Measurements from ENCODE around the gene DMPK. TPM values are rescaled to one million over a fixed set of nuclear protein-coding genes. Genes with fewer than 3 reads are reported as not detected.

The DMPK gene
- polyA plus RNA-seq, 1 of the 3 experiments (the other 2 are of a cell fraction) = 92.2 TPM

DNA sequence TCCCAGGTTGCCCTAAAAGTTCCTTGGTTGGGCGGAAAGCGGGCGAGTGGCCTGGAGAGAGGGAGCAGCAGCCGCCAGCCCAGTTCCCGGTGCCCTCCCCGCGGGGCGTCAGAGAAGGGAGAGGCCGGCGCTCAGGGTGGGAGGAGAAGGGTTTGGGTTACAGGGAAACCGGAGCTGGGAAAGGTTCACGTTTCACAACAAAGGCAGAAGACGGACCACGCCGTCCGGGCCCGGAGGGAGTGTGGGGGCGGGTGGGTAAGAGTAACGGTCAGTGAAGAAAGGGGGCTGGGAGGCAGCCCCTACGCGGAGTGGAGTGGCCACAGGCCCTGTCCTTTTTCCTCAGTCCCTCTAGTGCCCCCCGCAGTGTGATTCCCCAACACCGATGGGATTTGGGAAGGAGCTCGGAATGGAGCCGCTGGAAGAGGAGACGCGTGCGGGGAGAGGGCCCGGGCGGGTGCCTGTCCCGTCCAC lies 14.8 kb downstream of the DMPK start:
- Histone ChIP-seq H3K4me3 (ENCODE audit: low read depth in 2 of 2, low read length in 1 of 2) (peak overlapping the region; percentile 64 to 70), H3K4me2 (peak overlapping the region; percentile 99), H3K4me1 (ENCODE audit: control insufficient read depth in 1 of 2, insufficient read depth in 2 of 2, low read depth in 1 of 2, low read length in 1 of 2) (peaks cover 8 to 28% of the 10 kb centered on the region in 2 experiments; a peak in 3 of 4 replicates), H3K9me3 (no peaks in the 10 kb centered on the region), H3K79me2 (ENCODE audit: insufficient read depth) (no peaks in the 10 kb centered on the region), H3K27me3 (ENCODE audit: insufficient read depth) (no peaks in the 10 kb centered on the region), H2AFZ (ENCODE audit: low read depth) (peak overlapping the region; percentile 60; the same call in 1 of the 2 replicates), H3F3A (replicated peaks; ENCODE audit: insufficient read depth) (peaks cover 30% of the 10 kb centered on the region), H3K9ac (peak overlapping the region; percentile 78), H3K36me3 (replicated peaks in 1 of 2; ENCODE audit: control insufficient read depth in 1 of 2, insufficient read depth in 2 of 2, low read length in 1 of 2) (peaks cover 0 to 13% of the 10 kb centered on the region in 2 experiments), H4K20me1 (ENCODE audit: insufficient read depth) (peaks cover 11% of the 10 kb centered on the region; the same call in 1 of the 2 replicates), H3K27ac (ENCODE audit: low read depth in 2 of 2, low read length in 1 of 2) (peak overlapping the region; percentile 1 to 84; a peak in 3 of 4 replicates), H3K9me2 (no peaks in the 10 kb centered on the region)
- TF ChIP-seq GABPA (IDR thresholded peaks at IDR 0.05; ENCODE audit: low read depth) (no peak), SIN3A (IDR thresholded peaks at IDR 0.05; ENCODE audit: borderline replicate concordance, low read depth, low read length) (peak; percentile 80; the same call in 1 of the 2 replicates), TAF1 (IDR thresholded peaks at IDR 0.05; ENCODE audit: borderline replicate concordance, low read depth, low read length) (0 out of 2 replicates have a peak, but pooled peaks have one; percentile 24)
- TF ChIP-seq, protein P1, sequence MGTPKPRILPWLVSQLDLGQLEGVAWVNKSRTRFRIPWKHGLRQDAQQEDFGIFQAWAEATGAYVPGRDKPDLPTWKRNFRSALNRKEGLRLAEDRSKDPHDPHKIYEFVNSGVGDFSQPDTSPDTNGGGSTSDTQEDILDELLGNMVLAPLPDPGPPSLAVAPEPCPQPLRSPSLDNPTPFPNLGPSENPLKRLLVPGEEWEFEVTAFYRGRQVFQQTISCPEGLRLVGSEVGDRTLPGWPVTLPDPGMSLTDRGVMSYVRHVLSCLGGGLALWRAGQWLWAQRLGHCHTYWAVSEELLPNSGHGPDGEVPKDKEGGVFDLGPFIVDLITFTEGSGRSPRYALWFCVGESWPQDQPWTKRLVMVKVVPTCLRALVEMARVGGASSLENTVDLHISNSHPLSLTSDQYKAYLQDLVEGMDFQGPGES (IDR thresholded peaks at IDR 0.05; ENCODE audit: low read depth, low read length) = no peak
- TF ChIP-seq, protein P2, sequence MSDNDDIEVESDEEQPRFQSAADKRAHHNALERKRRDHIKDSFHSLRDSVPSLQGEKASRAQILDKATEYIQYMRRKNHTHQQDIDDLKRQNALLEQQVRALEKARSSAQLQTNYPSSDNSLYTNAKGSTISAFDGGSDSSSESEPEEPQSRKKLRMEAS (IDR thresholded peaks at IDR 0.05; ENCODE audit: low read depth) = peak; percentile 96
- DNase-seq = no peak
- whole genome bisulfite sequencing (ENCODE audit: low lambda C conversion rate) = 14% methylated on average over 29 of the region's 31 CpGs
- POLR2A ChIA-PET = interaction anchor here (1.2 to 3.6 kb wide), 2 partner anchors 15 to 50 kb away, joined by 4 to 11 read pairs; partner anchors contain the start of gene DMPK
- CTCF ChIA-PET = interaction anchor here (0.9 to 5.1 kb wide), 9 partner anchors 10 to 193 kb away, joined by 3 to 33 read pairs (median 3); partner anchors contain the start of gene DMWD

DNA sequence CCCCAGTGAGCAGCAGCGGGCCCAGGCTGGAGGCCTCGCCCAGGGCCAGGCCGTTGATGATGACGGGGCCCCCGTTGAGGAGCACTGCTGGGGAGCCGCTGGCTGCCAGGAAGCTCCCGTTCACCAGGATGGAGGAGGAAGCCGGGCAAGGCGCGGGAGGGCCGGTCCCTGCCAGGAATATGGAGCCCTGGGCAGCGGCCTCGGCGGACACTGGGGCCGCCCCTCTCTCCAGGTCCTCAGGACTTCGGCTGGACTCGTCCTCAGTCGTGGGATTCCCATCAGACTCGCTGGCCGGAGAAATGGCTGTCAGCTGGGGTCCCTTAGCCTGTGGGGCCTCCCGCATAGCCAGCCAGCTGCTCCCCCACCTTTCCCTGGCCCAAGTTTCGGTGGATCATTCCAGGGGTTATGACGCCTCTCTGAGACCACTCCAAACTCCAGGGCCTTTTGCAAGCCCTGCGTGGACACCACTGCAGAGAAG lies 15.4 kb downstream of the DMPK start:
- Histone ChIP-seq H3K27me3 (ENCODE audit: insufficient read depth) (no peaks in the 10 kb centered on the region), H3F3A (replicated peaks; ENCODE audit: insufficient read depth) (peaks cover 25% of the 10 kb centered on the region), H3K4me3 (ENCODE audit: low read depth in 2 of 2, low read length in 1 of 2) (peak overlapping the region; percentile 64 to 70), H3K27ac (ENCODE audit: low read depth in 2 of 2, low read length in 1 of 2) (peak overlapping the region; percentile 1 to 84; a peak in 2 of 4 replicates), H3K9me3 (no peaks in the 10 kb centered on the region), H4K20me1 (ENCODE audit: insufficient read depth) (peaks cover 11% of the 10 kb centered on the region; the same call in 1 of the 2 replicates), H3K4me1 (ENCODE audit: control insufficient read depth in 1 of 2, insufficient read depth in 2 of 2, low read depth in 1 of 2, low read length in 1 of 2) (peaks cover 8 to 28% of the 10 kb centered on the region in 2 experiments; a peak in 3 of 4 replicates), H3K79me2 (ENCODE audit: insufficient read depth) (no peaks in the 10 kb centered on the region), H2AFZ (ENCODE audit: low read depth) (peak overlapping the region; percentile 60; the same call in 1 of the 2 replicates), H3K9me2 (no peaks in the 10 kb centered on the region), H3K9ac (peak overlapping the region; percentile 78; the same call in 1 of the 2 replicates), H3K4me2 (peak overlapping the region; percentile 99), H3K36me3 (replicated peaks in 1 of 2; ENCODE audit: control insufficient read depth in 1 of 2, insufficient read depth in 2 of 2, low read length in 1 of 2) (peaks cover 0 to 8% of the 10 kb centered on the region in 2 experiments)
- ChIA-PET POLR2A (no interaction called here), CTCF (interaction anchor here (0.8 to 5.1 kb wide), 9 partner anchors 9 to 73 kb away, joined by 3 to 33 read pairs (median 3); partner anchors contain the start of gene DMWD)
- WGBS (ENCODE audit: low lambda C conversion rate) = 83% methylated on average over 14 of the region's 24 CpGs
- no peak for TF ChIP-seq NRF1 (IDR thresholded peaks at IDR 0.05; ENCODE audit: low read depth, low read length)
- TF ChIP-seq ELF1 (IDR thresholded peaks at IDR 0.05) = no peak
- TF ChIP-seq RCOR1 (IDR thresholded peaks at IDR 0.05; ENCODE audit: low read length) = no peak
- no peak for DNase-seq
